Measurements from ENCODE around the gene ATP13A3.

ATP13A3 gene

DNA sequence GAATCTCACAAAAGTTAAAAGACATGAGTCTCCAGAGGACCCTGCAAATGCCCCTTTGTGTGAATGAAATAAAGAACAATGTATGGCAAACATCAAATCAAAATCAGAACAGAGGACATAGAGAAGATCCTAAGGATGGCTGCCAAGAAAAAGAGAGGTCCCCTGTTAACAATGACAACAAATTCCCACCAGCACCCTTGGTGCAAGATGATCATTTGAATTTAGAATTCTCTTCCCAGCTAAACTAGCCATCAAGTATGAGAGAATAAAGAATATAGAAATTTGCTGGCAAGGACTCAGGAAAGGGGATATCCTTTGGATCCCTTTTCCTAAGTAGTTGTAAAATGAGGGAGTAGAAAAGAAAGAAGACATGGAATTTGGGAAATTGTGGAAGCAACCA is 96.0 kb downstream of the ATP13A3 start:
- FAIRE-seq: no peak

DNA sequence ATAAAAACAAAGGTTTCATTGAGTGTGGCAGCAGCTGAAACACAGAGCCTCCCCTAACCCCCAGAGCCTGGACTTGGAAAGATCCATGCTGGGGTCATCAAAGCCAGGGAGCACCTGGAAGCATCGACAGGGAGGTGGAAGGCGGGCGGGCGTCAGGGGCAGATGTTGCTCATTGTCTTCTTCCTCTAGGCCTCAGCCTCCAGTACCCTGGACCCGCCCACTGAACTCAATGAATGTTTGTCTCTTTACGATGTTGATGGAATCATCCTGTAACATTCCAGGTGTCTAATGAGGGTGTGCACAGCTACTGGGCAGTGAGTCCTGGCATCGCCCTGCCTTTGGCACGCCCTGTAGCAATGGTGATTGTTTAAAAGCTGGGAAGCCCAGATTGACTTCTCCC is 97.5 kb downstream of the ATP13A3 start:
- FAIRE-seq: no peak

DNA sequence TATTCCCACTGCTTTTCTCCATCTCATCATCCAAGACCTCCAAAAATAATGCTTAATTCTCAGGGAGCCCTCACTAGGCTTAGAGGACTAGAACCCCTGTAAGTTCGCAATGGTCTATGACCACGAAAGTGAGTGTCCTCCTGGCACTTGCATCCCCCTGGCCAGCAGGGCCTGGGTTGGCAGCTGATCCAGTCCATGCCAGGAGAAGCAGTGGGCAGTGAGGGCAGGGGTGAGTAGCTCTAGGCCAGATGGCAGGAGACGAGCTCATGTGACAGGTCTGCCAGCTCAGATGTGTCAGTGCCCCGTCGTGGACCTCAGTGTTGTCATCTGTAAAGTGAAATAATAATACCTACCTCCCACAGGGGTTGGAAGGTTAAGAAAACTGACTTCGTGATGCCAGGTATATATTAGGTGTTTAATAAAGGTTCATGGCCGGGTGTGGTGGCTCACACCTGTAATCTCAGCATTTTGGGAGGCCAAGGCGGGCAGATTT is 98.8 kb downstream of the ATP13A3 start:
- FAIRE-seq: no peak

DNA sequence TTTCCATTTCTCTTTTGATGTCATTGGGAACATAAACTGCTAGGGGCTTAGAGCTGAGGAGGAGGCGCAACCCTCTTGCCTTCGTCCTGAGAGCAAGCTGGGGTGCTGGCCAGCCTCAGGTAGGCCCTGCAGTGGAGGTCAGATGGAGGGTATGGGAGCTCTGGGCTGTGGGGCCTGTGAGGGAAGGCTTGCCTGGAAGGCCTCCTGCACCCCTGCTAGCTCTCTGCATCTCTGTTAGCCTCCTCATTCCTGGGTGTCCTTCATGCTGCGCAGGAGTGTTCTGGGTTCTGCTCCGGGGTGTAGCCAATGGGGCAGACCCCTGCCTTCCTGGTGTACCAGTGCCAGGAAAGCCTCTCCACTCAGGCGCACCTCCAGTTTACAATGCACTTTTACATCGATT is 99.5 kb downstream of the ATP13A3 start:
- no peak for FAIRE-seq

DNA sequence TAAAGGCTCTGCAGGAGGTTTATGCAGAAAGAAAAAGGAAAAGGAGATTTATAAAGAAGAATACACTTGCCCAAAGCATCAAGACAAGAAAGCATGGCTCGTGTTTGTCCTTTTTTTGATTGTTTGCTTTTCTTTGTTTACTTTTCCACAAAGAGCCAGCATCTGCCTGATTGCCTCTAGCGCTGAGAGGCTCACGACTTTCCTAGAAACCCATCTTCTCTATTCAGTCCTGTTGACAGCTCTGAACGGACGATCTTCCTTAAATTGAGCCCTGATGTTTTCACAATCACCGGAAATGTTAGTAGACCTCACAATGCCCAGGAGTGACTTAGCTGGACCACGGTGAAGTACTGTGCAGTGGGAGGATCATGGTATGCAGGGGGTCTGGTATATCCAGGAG is 100.2 kb downstream of the ATP13A3 start:
- FAIRE-seq: no peak

DNA sequence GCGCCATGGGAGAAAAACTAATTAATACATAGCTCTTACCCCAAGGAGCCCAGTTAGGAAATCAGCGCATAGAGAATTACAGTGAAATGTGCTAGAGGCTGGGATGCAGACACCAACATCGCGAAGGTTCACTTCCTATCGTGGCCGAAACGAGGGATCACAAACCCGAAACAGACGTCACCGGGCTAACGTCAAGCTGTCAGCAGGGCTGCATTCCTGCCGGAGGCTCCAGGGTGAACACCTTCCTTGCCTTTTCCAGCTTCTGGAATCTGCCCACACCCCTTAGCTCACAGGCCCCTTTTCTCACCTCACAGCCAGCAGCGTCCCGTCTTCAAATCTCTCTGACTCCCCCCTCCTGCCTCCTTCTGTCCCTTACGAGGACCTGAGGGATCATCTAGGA is 100.7 kb downstream of the ATP13A3 start:
- FAIRE-seq: no peak

DNA sequence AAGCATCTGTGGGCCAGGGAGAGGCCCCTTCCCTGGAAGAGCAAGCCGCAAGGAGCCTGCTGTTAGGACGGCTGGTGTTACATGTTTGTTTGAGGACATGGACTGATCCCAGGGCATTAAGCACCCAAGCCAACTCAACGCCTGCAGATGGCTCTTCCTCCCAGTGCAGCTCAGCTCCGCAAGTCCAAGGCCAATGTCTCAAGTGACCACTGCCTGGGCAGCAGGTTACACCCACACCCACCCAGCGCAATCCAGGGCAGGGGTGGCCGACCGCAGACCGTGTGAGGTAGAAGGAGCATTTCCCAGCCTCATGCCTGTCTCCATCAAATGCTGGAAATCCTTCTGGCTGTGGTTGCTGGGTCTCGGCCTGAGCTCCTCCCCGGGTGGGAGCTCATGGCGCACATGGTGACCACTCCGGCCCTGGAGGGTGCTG is 102.2 kb downstream of the ATP13A3 start:
- no peak for FAIRE-seq

DNA sequence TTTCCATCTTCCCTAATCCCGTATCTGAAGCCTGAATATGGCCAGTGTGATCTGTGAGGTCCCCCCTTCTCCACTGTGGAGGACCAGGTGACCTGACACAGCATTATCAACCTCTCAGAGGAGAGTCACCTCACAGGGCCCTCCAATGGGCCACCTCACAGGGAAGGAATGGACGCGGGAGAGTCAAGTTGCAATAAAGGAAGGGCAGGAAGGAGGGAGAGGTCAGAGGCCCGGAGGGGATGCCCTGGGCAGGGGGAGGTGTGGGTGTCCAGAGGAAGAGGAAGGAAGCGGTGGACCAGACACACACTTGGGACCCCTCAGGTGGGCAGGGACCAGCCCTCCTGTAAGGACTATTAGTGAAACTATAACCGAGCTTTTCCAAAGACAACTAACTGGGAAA is 102.6 kb downstream of the ATP13A3 start:
- FAIRE-seq: no peak

DNA sequence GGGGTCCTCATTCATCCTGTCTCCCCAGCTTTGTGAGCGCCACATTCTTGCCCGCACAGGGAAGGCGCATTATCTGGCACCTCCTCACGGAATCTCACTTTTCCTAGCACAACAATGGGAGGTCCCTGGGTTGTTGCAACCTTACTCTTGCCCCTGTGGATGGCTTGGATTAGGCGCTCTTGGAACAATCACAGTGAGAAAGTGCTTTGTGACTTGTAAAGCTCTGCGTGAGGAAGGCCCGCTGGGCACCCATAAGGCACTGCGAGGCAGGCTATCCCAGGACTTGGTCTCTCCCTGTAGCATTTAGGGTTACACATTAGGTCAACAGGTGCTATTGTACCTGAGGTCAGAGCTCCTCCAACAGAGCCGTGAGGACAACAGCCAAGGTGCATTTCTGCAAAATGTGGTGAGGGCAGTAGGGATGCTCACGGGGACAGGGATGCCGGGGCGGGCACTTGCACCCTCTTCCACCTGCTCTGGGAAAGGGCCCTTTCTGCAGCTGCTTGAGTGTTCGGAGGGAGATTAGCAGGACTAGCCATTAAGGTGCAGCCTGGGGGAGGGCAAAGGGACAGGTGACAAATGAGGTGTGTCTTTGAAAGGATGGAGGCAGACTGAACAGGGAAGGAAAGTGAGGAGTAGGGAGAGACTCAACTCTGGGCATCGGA is 103.4 kb downstream of the ATP13A3 start:
- FAIRE-seq: no peak

DNA sequence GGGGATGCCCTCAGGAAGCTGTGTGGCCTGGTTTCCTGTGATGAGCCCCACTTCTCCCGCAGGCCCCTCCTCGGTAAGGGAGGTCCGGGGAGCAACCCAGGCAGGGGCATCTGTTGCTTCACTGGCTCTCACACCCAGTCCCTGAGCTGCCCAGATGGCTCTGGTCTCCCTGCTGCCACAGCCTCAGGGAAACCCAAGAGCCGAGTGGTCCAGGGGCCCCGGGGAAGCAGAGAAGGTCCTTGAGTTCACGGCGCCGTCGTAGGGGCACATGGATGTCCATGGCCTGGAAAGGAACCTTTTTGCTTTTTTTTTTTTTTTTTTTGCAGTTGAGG is 103.9 kb downstream of the ATP13A3 start:
- FAIRE-seq: no peak

DNA sequence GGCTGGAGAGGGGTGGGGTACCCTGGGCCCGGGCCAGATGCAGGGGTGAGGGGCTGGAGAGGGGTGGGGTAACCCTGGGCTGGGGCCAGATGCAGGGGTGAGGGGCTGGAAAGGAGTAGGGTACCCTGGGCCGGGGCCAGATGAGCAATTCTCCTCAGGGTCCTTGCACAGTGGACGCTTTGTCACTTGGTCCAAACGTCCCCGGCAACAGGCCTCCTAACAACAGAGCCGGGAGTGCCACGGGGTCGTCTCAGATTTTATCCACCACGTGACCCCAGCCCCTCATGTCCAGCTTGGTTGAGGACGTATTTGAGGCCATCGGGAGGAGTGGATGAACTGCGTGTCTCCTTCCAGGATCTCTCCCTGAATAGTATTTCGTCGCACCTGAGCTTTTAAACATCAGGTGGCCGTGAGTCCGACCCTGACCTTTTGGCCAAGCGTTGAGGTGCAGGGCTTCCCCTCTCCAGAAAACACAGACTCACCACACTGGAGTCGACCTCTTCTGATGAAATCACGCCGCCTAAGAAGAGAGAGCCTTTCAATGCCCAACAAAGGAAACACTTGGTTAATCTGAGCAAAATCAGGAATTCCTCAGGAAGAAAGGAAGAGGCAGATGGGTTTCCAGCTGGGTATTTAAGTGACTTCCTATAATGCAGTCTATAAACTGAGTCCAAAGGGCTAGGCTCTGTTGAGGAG is 104.5 kb downstream of the ATP13A3 start:
- no peak for FAIRE-seq

DNA sequence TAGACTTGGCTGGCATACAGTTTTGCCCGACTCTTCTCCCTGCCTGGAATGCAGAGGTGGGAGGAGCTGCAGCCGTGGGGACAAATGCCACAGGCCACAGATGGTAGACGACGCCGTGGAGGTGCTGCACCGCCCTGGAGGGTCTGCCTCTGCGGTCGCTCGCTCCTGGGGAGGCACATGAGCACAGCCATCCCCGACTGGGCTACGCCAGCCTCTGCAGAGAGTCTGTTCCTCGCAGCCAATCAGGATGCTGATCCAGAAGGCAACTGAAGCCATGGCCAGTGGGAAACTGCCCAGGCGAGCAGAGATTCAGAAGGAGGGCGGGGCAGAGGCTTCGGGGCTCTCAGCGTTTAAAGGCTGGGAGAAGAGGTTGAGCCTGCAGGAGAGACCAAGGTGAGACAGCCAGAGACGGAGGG is 105.3 kb downstream of the ATP13A3 start:
- no peak for FAIRE-seq

DNA sequence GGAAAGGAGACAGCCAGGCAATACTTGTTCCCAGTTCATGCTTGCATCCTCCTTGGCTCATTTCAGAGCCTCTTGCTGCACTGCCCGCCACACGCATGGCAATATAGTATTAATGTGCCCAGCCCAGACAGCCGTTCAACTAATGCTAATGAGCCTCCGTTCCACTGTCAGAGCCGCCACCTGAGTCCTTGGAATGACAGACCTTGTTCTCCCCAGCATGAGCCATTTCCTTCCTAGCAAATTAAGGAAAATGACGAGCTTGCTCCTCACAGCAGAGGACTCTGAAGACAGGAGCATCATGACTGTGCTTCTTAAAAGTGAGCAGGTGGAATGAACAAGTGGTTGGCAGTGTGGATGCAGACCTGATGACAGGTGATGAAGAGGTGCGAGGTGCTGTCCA is 106.5 kb downstream of the ATP13A3 start:
- FAIRE-seq: no peak

DNA sequence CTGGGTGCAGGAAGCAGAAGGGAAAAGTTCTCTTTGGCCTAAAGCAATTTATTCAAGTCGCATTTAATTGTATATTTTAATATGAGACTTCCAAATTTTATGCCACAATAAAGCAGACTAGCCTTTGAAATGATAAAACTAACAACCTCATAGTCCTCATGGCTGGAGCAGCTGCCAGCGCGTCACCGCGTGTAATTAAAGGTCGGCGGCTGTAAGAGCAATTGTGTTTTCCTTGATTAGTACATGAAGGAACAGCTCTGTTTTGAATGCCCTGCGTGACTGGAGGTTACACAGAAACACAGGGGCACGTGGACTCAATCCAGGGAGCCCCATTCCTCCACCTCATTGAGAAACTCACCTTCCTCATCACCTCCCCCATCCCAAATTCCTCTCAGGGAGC is 107.2 kb downstream of the ATP13A3 start:
- FAIRE-seq: no peak

DNA sequence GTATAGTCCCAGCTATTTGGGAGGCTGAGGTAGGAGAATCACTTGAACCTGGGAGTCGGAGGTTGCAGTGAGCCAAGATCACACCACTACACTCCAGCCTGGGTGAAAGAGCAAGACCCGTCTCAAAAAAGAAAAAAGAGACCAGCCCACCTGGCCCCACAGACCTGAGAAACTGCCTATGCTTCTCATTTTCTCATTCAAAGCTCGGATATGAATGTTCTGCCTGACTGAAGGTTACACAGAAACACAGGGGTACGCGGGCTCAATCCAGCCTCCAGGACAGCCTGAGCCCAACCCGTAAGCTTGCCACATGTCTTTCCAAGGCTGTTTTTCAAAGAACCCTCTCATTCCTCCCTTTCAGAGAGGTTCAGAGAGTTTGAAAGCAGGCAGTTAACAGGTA is 107.6 kb downstream of the ATP13A3 start:
- no peak for FAIRE-seq

DNA sequence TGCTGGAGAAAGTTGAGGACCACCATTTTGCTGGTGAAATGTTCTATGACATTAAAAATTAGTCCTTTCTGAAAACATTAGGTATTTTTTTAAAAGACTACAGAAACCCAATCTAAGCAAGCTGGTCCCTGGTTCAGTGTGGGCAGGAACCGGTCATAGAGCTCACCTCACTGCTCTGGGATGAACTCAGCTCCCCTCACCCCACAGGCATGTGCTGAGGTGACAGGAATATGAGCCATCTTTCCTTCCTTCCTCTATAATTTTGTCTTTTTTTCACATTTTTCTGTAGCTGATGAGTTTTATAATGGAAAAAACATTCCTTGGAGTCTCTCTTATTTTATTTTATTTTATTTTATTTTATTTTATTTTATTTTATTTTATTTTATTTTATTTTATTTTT is 109.1 kb downstream of the ATP13A3 start:
- FAIRE-seq: no peak

DNA sequence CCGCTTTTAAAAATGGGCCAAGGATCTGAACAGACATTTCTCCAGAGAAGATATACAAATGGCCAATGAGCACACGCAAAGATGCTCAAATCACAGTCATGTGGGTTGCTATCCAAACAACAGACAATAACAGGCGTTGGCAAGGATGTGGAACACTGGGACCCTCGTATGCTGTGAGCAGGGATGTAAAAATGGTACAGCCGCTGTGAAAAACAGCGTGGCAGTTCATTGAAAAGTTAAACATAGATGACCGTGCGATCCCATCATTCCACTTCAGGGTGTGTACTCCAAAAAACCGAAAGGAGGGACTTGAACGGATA is 110.6 kb downstream of the ATP13A3 start:
- FAIRE-seq: no peak

DNA sequence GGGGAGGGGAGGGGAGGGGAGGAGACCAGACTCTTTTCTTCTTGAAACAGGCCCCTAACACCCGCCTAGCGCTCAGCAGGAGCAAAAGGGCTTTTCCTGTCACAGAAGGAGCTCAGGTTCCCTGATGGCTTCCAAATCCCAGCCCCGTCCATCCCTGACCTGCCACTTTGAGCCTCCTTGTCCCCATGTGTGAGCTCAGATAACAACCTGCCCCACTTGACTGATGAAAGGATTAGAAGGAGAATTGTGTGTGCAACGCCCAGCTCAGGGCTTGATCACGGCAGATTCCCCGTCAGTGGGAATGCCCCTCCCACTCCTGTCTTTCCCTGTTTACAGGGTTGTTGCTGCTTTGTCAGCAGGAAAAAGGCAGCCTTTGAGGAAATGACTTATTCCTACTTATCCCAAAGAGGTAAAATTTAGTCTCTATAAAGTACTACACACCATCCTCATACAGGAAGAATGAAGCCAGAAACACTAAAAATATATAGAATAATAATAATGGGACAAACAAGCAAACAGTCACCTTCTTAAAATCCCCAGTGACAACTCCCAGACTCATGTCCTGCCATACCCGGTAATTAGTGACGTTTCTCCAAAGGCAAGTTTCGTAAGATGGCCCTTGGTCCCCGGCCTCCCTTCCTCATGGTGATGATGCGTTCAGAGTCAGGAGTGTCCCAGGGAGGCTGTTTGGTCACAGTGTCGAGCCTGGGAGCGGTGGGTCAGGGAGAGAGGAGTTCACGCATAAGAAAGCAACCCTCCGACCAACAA is 111.1 kb downstream of the ATP13A3 start:
- no peak for FAIRE-seq

DNA sequence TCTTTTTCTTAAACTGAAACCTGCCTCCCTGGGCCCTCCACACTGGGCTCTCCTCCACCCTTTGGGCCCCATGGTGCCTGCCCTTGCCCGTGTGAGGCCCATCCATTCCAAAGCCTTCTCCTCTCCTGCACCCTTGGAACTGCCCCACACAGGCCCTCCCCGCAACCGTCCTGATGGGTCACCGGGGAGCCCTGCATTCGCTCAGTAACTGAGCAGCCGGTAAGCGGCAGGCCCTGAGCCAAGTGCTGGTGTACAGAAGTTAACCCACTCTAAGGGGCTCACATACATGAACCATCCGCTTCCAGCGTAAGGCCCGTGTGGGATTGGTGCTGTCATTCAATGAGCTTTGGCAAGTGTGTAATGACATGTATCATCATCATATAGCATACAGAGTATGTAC is 111.9 kb downstream of the ATP13A3 start:
- FAIRE-seq: no peak

DNA sequence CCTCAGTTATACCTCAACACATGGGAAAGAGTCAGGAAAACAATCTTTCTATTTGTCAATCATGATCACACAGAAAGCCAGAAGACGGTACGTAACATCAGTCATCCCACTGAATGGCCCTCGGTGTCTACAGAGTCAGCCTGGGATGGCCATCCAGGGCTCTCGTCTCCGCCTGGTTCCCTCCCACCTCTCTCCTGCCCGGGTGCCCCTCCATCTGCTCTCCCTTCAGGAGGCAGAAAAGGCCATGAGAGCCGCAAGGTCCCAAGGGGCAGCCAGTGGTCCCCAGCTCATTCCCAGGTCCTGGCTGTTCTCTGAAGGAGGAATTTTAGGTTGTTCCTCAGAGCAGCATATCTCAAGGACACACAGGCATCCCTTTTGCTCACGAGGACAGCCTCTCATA is 112.9 kb downstream of the ATP13A3 start:
- FAIRE-seq: no peak

DNA sequence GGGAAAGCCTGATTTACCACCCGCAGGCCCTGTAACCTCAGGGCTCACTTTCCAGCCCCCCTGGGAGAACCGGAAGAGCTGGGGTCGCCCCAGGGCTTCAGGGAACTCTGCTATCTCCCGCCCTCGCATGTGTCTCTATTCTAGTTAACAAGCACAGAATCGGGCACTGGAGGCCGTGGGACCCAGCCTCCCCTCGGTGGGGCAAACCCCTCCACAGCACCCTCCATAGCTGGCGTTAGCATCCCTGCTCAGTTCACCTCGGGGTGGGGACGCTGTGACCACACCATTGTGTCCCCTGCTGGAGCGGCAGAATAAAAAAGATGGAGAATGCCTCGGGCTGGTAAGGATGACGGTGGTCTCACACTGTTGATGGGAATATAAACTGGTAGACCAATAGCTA is 113.8 kb downstream of the ATP13A3 start:
- no peak for FAIRE-seq

DNA sequence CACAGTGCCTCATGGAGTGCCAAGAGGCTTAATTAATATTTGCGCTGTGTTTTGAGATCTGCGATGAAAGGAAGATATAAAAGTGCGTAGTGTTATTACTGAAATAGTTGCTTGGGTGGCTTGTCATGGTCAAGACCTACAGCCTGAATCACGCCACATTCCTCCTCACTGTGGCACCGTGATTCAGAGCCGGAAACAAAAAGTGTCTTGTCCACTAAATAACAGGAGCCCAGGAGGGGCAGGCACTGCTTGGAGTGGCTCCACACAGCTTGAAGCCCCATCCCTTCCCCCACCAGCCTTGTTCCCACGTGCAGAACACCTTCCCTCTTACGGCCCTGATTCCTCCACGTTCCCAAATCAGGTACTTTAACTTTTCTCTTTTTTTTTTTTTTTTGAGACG is 116.0 kb downstream of the ATP13A3 start:
- FAIRE-seq: no peak

DNA sequence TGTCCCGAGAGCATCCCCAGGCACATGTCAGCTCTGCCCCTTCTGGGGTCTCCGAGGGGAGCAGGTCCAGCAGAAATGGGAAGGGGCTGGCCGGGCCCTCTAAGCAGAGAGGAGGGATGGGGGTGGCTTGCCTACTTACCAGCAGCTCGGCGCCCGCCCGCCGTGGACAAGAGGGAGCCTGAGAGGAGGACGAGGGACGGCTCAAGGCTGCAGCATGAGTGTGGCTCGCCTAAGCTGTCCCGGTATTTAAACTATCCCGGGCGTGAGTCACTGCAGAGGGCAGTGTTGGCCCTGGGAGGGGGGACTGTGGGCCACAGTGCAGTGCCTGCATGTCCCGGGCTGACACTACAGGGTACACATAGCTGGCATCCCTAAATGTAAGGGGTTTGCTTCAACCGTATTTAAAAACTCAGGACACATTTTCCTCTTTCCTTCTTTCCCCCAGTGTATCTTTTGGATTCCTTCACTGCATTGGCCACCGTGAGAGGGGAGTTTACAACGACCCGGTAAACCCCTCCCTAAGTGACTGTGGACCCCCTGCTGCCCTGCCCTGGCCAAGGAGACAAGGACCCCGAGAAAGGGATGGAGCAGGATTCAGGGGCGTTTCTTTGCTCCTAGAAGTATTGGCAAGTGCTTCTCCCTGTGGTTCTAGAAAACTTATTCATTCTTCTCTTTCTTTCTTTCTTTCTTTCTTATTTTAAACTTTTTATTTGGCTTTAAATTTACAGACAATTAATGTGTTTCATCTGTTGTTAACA is 117.1 kb downstream of the ATP13A3 start, which contains the start of gene LRRC15:
Gene LRRC15, minus strand, starts transcription at position 222 of the 758 bp plus-strand sequence. CDS start 8,700 bp downstream, outside the sequence.
- FAIRE-seq: no peak

Measured in islet of Langerhans (tissue), 1 donor.